ENCODE data around the gene OXA1L. TPM values are rescaled to one million over a fixed set of nuclear protein-coding genes. Genes with fewer than 3 reads are reported as not detected.
A peak's percentile ranks its signal among the peaks of the same experiment; 100 is the strongest.

The OXA1L gene
- total and polyA plus RNA-seq, 12 donors: 138 to 219 (median 187) TPM

- WGBS, 2 donors: 93 to 96% methylated on average over 1 of the region's 1 CpG
- TF ChIP-seq CTCF (IDR thresholded peaks at IDR 0.05): no peak
- DNase-seq (no peak), ATAC-seq (no peak)
- Histone ChIP-seq H3K36me3 (peaks cover 0 to 11% (median 0%) of the 10 kb centered on the region in 9 donors), H3K4me3 (no peak overlapping the region), H3K4me1 (peaks cover 0 to 20% (median 9%) of the 10 kb centered on the region in 9 donors), H3K27ac (no peak overlapping the region), H3K27me3 (no peaks in the 10 kb centered on the region), H3K9me3 (peaks cover 0 to 20% (median 7%) of the 10 kb centered on the region in 11 donors)
- intact Hi-C loops (cut with DNase I): loop anchor here in 2 of 10 donors (10.0 kb wide), 2 partner anchors 93 to 197 kb away; no protein-coding TSS in a partner anchor
Observed at GRCh38 chr14:22761734-22762133, 4.8 kb upstream of the OXA1L start.

- intact Hi-C loops (cut with DNase I): loop anchor here in 2 of 10 donors (10.0 kb wide), 2 partner anchors 90 to 200 kb away; no protein-coding TSS in a partner anchor
- peaks cover 0 to 20% (median 7%) of the 10 kb centered on the region in 11 donors for H3K9me3 ChIP-seq
- H3K36me3 ChIP-seq: peaks cover 0 to 28% (median 10%) of the 10 kb centered on the region in 9 donors
- WGBS, 2 donors: 62% methylated on average over 4 of the region's 4 CpGs
- ATAC-seq (no peak), DNase-seq (no peak)
- H3K27ac ChIP-seq: peak overlapping the region in 1 of 10 donors; percentile 21
- H3K4me1 ChIP-seq: peaks cover 0 to 38% (median 24%) of the 10 kb centered on the region in 9 donors
- no peaks in the 10 kb centered on the region for H3K27me3 ChIP-seq
- no peak for TF ChIP-seq CTCF (IDR thresholded peaks at IDR 0.05)
- no peak overlapping the region for H3K4me3 ChIP-seq
Observed at GRCh38 chr14:22764382-22764781, 2.1 kb upstream of the OXA1L start.

- Histone ChIP-seq H3K27ac (peak overlapping the region; percentile 85 to 95 (median 90)), H3K4me1 (peaks cover 0 to 42% (median 24%) of the 10 kb centered on the region in 9 donors), H3K27me3 (no peaks in the 10 kb centered on the region), H3K36me3 (peaks cover 0 to 49% (median 38%) of the 10 kb centered on the region in 9 donors), H3K4me3 (peak overlapping the region; percentile 65 to 97 (median 86)), H3K9me3 (peaks cover 0 to 7% (median 0%) of the 10 kb centered on the region in 11 donors)
- no peak for TF ChIP-seq CTCF (IDR thresholded peaks at IDR 0.05)
- intact Hi-C loops (cut with DNase I): loop anchor here in 4 of 10 donors (5.0 to 10.0 kb wide), 5 partner anchors 55 to 210 kb away; partner anchors contain the start of gene DAD1 (in 1 of the 4)
- 1 to 3% methylated on average over 6 of the region's 6 CpGs for WGBS, 2 donors
- DNase-seq (no peak), ATAC-seq (no peak)
Observed at GRCh38 chr14:22767323-22767589, 768 bp downstream of the OXA1L start.

- no peak for ATAC-seq
- no peak for DNase-seq
- intact Hi-C loops (cut with DNase I): loop anchor here in 4 of 10 donors (5.0 to 10.0 kb wide), 5 partner anchors 53 to 212 kb away; partner anchors contain the start of gene DAD1 (in 1 of the 4)
- 94 to 96% methylated on average over 4 of the region's 4 CpGs for WGBS, 2 donors
- TF ChIP-seq CTCF (IDR thresholded peaks at IDR 0.05): no peak
- Histone ChIP-seq H3K36me3 (peaks cover 0 to 63% (median 38%) of the 10 kb centered on the region in 9 donors), H3K4me1 (peaks cover 0 to 42% (median 24%) of the 10 kb centered on the region in 9 donors), H3K9me3 (no peaks in the 10 kb centered on the region), H3K27me3 (no peaks in the 10 kb centered on the region), H3K4me3 (no peak overlapping the region), H3K27ac (no peak overlapping the region)
Observed at GRCh38 chr14:22768947-22769346, 2.5 kb downstream of the OXA1L start.

All from heart right ventricle (tissue), 16 donors.